HEK293T (cell line): Measurements from ENCODE around the gene ECSCR.

Experiments used
- ARNT ChIP-seq: fragments of 450-650 bp; IDR thresholded peaks from 2 replicates; pipeline ENCODE4 v1.6.1; 2017; ENCODE audit warnings: mild to moderate bottlenecking
- BHLHE40 ChIP-seq: fragments of 450-650 bp; IDR thresholded peaks from 2 replicates; pipeline ENCODE4 v1.6.1; 2016; ENCODE audit warnings: mild to moderate bottlenecking, moderate library complexity, borderline replicate concordance
- FOXA1 ChIP-seq: fragments of 450-650 bp; IDR thresholded peaks from 2 replicates; pipeline ENCODE4 v1.6.1; 2016; ENCODE audit warnings: mild to moderate bottlenecking
- L3MBTL2 ChIP-seq: fragments of 450-650 bp; conservative IDR thresholded peaks from 2 replicates; pipeline ENCODE4 v1.6.1; 2016; ENCODE audit warnings: mild to moderate bottlenecking
- SP1 ChIP-seq: fragments of 450-650 bp; IDR thresholded peaks from 2 replicates; pipeline ENCODE4 v1.6.1; 2017
- TARDBP ChIP-seq: fragments of 450-650 bp; IDR thresholded peaks from 2 replicates; pipeline ENCODE4 v1.6.1; 2016
- ZNF384 ChIP-seq: fragments of 450-650 bp; IDR thresholded peaks from 2 replicates; pipeline ENCODE4 v1.6.1; 2016
- TF ChIP-seq, protein P1 (sequence below): fragments of 450-650 bp; IDR thresholded peaks from 2 replicates; pipeline ENCODE4 v1.6.1; 2016

DNA sequence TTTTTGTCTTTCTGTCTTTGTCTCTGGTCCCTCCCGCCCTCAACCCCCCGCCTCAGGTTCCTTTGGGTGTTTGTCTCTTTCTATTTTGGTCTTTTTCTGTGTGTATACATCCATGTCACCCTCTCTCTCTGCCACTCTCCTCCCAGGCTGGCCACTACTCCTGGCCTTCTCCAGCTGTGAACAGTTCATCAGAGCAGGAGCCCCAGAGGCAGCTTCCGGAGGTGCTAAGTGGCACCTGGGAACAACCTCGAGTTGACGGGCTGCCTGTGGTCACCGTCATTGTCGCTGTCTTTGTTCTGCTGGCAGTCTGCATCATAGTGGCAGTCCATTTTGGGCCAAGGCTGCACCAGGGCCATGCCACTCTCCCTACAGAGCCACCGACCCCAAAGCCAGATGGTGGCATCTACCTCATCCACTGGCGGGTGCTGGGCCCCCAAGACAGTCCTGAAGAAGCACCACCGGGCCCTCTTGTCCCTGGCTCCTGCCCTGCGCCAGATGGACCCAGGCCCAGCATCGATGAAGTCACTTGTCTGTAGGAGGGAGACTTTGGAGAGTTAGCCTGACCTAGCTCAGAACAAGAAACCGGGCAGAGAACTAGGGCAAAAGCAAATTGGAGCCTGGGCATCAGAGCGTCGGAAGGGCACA, 10.0 kb upstream of the ECSCR start:
- no peak for TF ChIP-seq BHLHE40
- TF ChIP-seq L3MBTL2 = no peak
- TF ChIP-seq, protein P1, sequence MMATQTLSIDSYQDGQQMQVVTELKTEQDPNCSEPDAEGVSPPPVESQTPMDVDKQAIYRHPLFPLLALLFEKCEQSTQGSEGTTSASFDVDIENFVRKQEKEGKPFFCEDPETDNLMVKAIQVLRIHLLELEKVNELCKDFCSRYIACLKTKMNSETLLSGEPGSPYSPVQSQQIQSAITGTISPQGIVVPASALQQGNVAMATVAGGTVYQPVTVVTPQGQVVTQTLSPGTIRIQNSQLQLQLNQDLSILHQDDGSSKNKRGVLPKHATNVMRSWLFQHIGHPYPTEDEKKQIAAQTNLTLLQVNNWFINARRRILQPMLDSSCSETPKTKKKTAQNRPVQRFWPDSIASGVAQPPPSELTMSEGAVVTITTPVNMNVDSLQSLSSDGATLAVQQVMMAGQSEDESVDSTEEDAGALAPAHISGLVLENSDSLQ = no peak
- TF ChIP-seq SP1 = no peak
- TF ChIP-seq FOXA1 = no peak
- TF ChIP-seq ZNF384 = no peak
- TF ChIP-seq TARDBP = no peak
- no peak for TF ChIP-seq ARNT
